Endothelial cell of umbilical vein (primary cell): Measurements from ENCODE around the gene ACTR10.

Source experiments
- CTCF ChIP-seq, 2 donors: IDR thresholded peaks; 1 replicate in 1 of 2; 2 replicates in 1 of 2; pipeline ENCODE4 v1.5.1; 2011; ENCODE audit warnings: low read length in 2 of 2, mild to moderate bottlenecking in 2 of 2, moderate library complexity in 2 of 2, control low read depth in 1 of 2, inconsistent platforms in 1 of 2, low read depth in 1 of 2; ENCODE audit not compliant: insufficient read depth in 1 of 2; ENCODE audit errors: extremely low read depth in 1 of 2
- EZH2 ChIP-seq: IDR thresholded peaks from 2 replicates; pipeline ENCODE4 v1.6.1; 2012; ENCODE audit warnings: borderline replicate concordance, low read depth, mild to moderate bottlenecking, moderate library complexity, low read length, inconsistent platforms; ENCODE audit not compliant: severe bottlenecking
- GATA2 ChIP-seq: IDR thresholded peaks from 2 replicates; pipeline ENCODE4 v1.7.0; 2011; ENCODE audit warnings: low read depth, mild to moderate bottlenecking, moderate library complexity, mixed read lengths, low read length; ENCODE audit not compliant: insufficient read length, insufficient read depth
- JUN ChIP-seq: IDR thresholded peaks from 2 replicates; pipeline ENCODE4 v1.6.1; 2011; ENCODE audit warnings: borderline replicate concordance, low read depth; ENCODE audit not compliant: insufficient read length, insufficient read depth
- MAX ChIP-seq: IDR thresholded peaks from 2 replicates; pipeline ENCODE4 v1.6.1; 2011; ENCODE audit not compliant: insufficient read depth, insufficient read length
- MYC ChIP-seq: IDR thresholded peaks from one replicate; pipeline ENCODE4 v1.6.1; 2011; ENCODE audit warnings: mild to moderate bottlenecking, low read depth, low read length
- POLR2A ChIP-seq: IDR thresholded peaks from 2 replicates; pipeline ENCODE4 v1.6.1; 2012; ENCODE audit warnings: low read depth, mild to moderate bottlenecking, control low read depth, low read length
- POLR2AphosphoS5 ChIP-seq: IDR thresholded peaks from 2 replicates; pipeline ENCODE4 v1.6.1; 2012; ENCODE audit warnings: low read depth, mild to moderate bottlenecking, control low read depth, low read length, moderate library complexity; ENCODE audit not compliant: insufficient read depth

DNA sequence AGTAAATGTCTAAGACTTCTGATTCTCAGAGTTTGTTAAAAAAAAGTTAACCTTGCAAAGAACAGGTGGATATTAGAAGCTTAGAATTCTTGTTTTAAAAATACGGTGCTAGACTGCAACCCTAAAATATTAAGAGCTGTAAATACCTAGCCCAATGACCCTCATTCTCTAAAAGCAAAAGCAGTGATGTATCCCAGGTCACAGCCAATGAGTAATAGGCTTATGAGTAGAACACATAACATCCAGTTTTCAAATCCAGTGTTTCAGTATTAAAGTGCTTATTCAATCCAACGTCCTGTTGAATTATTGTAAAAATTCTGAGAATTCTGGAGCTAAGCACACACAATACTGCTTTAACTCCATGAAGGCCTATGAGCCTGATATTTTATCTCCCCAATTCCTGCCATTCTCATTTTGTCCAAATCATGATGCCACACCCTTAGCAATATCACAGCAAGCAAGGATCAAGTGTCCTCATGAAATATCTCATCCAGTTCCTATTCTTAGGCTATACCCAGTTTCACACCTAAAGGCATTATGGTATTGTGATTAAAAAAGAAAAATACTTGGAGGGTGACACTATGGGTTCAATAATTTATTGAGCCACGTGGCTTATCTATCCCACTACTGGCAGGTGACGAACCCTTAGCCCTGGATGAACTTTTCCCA, 83.1 kb downstream of the ACTR10 start:
- no peak for TF ChIP-seq MAX
- no peak for TF ChIP-seq CTCF (IDR thresholded peaks at IDR 0.05; ENCODE audit: extremely low read depth in 1 of 2, insufficient read depth in 1 of 2, low read depth in 1 of 2, low read length in 2 of 2)
- TF ChIP-seq POLR2A, result no peak
- TF ChIP-seq POLR2AphosphoS5, result no peak
- no peak for TF ChIP-seq JUN
- no peak for TF ChIP-seq EZH2
- TF ChIP-seq MYC, result no peak
- no peak for TF ChIP-seq GATA2
